GM12878 (cell line): Measurements from ENCODE around the gene MTMR6. TPM values are rescaled to one million over a fixed set of nuclear protein-coding genes. Genes with fewer than 3 reads are reported as not detected.

Experiments used
- ATAC-seq: fragments of 200-7000 bp; cut with Tn5 transposase; 3 replicates; pipeline ENCODE4 v1.9.1; 2020; ENCODE audit warnings: mild to moderate bottlenecking, moderate library complexity
- BruUV-seq: library from RNA; stranded (reverse); fragments of 400-500 nt; replicated peaks from 2 replicates; lab custom pipeline; 2021; lab: Mats Ljungman, UMichigan
- CTCF ChIA-PET: fragments of 300-600 bp; sonication (Branson Sonifier 250); formaldehyde crosslinking; extraction: SDS; loops from one replicate; lab custom pipeline; 2021; ENCODE audit warnings: inconsistent platforms; lab: Yijun Ruan, JAX
- POLR2A ChIA-PET: fragments of 350-600 bp; formaldehyde crosslinking; extraction: SDS; loops from one replicate; lab custom pipeline; 2021; ENCODE audit warnings: inconsistent platforms; lab: Charles Lee
- RAD21 ChIA-PET: fragments of 300-600 bp; sonication (Branson Sonifier 250); formaldehyde crosslinking; loops from one replicate; lab custom pipeline; 2023; ENCODE audit warnings: antibody characterized with exemption; ENCODE audit not compliant: unreplicated experiment; lab: Charles Lee
- SMC1A ChIA-PET: fragments of 300-600 bp; sonication (Branson Sonifier 250); formaldehyde crosslinking; loops from one replicate; lab custom pipeline; 2023; ENCODE audit not compliant: unreplicated experiment, uncharacterized antibody; lab: Charles Lee
- DNase-seq: peaks from one replicate; pipeline ENCODE4 v3.0.0-alpha.2; 2011; ENCODE audit warnings: low read depth, low spot score
- FAIRE-seq: peaks from 3 replicates; lab custom pipeline; 2011; peaks lifted over from hg19 to GRCh38; lab: Jason Lieb, UNC
- H2AFZ ChIP-seq: 2 replicates; pipeline ENCODE4 v1.6.0; 2011; ENCODE audit warnings: low read depth, low read length, control low read depth; ENCODE audit not compliant: control insufficient read depth
- H3K27ac ChIP-seq: 2 replicates; pipeline ENCODE4 v1.5.1; 2011; ENCODE audit warnings: control low read depth; ENCODE audit not compliant: control insufficient read depth, insufficient read depth
- H3K27me3 ChIP-seq, 2 experiments: replicated peaks in 1 of 2; 2 replicates each; pipeline versions ENCODE4 v1.6.0 to v1.6.1; 2011; ENCODE audit warnings: low read length in 1 of 2; ENCODE audit not compliant: control insufficient read depth in 2 of 2, insufficient read depth in 2 of 2
- H3K36me3 ChIP-seq, 2 experiments: 2 replicates each; pipeline ENCODE4 v1.5.1; 2011; ENCODE audit warnings: low read length in 1 of 2; ENCODE audit not compliant: control insufficient read depth in 2 of 2, insufficient read depth in 2 of 2
- H3K4me1 ChIP-seq: 2 replicates; pipeline ENCODE4 v1.6.1; 2011; ENCODE audit warnings: mild to moderate bottlenecking, low read length, moderate library complexity, mixed read lengths; ENCODE audit not compliant: control insufficient read depth, insufficient read depth
- H3K4me2 ChIP-seq: 2 replicates; pipeline ENCODE4 v1.6.0; 2011; ENCODE audit warnings: control low read depth; ENCODE audit not compliant: control insufficient read depth, insufficient read depth
- H3K4me3 ChIP-seq: fragments of 200-600 bp; sonication (generic); 2 replicates; pipeline ENCODE4 v1.5.1; 2016
- H3K79me2 ChIP-seq: 2 replicates; pipeline ENCODE4 v1.6.0; 2011; ENCODE audit warnings: low read length; ENCODE audit not compliant: control insufficient read depth, insufficient read depth
- H3K9ac ChIP-seq: 2 replicates; pipeline ENCODE4 v1.8.0; 2011; ENCODE audit warnings: low read length, control low read depth, mixed read lengths; ENCODE audit not compliant: control insufficient read depth, insufficient read depth
- H3K9me3 ChIP-seq: replicated peaks from 3 replicates; pipeline ENCODE4 v1.5.1; 2011; ENCODE audit warnings: mild to moderate bottlenecking, low read length; ENCODE audit not compliant: control insufficient read depth, insufficient read depth
- H4K20me1 ChIP-seq: 2 replicates; pipeline ENCODE4 v1.6.0; 2011; ENCODE audit not compliant: control insufficient read depth, insufficient read depth
- ATF7 ChIP-seq: fragments of 450-650 bp; IDR thresholded peaks from 2 replicates; pipeline ENCODE4 v1.6.1; 2016; ENCODE audit warnings: low read depth, mild to moderate bottlenecking
- BHLHE40 ChIP-seq, 2 experiments: fragments of 450-650 bp in 1 of 2; IDR thresholded peaks; 2 replicates each; pipeline ENCODE4 v1.6.1; 2011 to 2017; ENCODE audit warnings: low read depth in 2 of 2, borderline replicate concordance in 1 of 2, improper control_type of control experiment in 1 of 2, low read length in 1 of 2, mild to moderate bottlenecking in 1 of 2
- CREB1 ChIP-seq: IDR thresholded peaks from 2 replicates; pipeline ENCODE4 v1.6.1; 2012; ENCODE audit warnings: low read depth, mild to moderate bottlenecking, inconsistent platforms
- CREM ChIP-seq: IDR thresholded peaks from 2 replicates; pipeline ENCODE4 v1.6.1; 2014; ENCODE audit warnings: antibody characterized with exemption, low read depth
- CUX1 ChIP-seq: IDR thresholded peaks from 2 replicates; pipeline ENCODE4 v1.6.1; 2012; ENCODE audit warnings: improper control_type of control experiment, low read depth, low read length; ENCODE audit not compliant: insufficient replicate concordance
- EED ChIP-seq: sonication (generic); IDR thresholded peaks from 2 replicates; pipeline ENCODE4 v1.6.1; 2016; ENCODE audit warnings: antibody characterized with exemption, low read depth
- ETV6 ChIP-seq, 2 experiments: fragments of 450-650 bp in 1 of 2; IDR thresholded peaks in 1 of 2; conservative IDR thresholded peaks in 1 of 2; 2 replicates each; pipeline ENCODE4 v1.6.1; 2014; ENCODE audit warnings: antibody characterized with exemption in 1 of 2, borderline replicate concordance in 1 of 2, low read depth in 1 of 2, mild to moderate bottlenecking in 1 of 2, moderate library complexity in 1 of 2
- EZH2 ChIP-seq: IDR thresholded peaks from 2 replicates; pipeline ENCODE4 v1.6.1; 2012; ENCODE audit warnings: low read depth, mild to moderate bottlenecking, control low read depth, inconsistent platforms, low read length, borderline replicate concordance; ENCODE audit not compliant: control insufficient read depth
- FOXK2 ChIP-seq: fragments of 450-650 bp; IDR thresholded peaks from 2 replicates; pipeline ENCODE4 v1.6.1; 2017; ENCODE audit warnings: mild to moderate bottlenecking, moderate library complexity
- IKZF2 ChIP-seq, 2 experiments: fragments of 450-650 bp; IDR thresholded peaks; 2 replicates each; pipeline ENCODE4 v1.6.1; 2017; ENCODE audit warnings: mild to moderate bottlenecking in 2 of 2, moderate library complexity in 2 of 2
- IRF3 ChIP-seq: fragments of 450-650 bp; IDR thresholded peaks from 2 replicates; pipeline ENCODE4 v1.6.1; 2014; ENCODE audit warnings: mild to moderate bottlenecking
- NBN ChIP-seq: fragments of 450-650 bp; IDR thresholded peaks from 2 replicates; pipeline ENCODE4 v1.6.1; 2016
- NR2C1 ChIP-seq: fragments of 450-650 bp; IDR thresholded peaks from 2 replicates; pipeline ENCODE4 v1.6.1; 2017; ENCODE audit warnings: antibody characterized with exemption, mild to moderate bottlenecking, moderate library complexity
- PML ChIP-seq: IDR thresholded peaks from 2 replicates; pipeline ENCODE4 v1.6.1; 2012; ENCODE audit warnings: low read length, inconsistent platforms
- POU2F2 ChIP-seq: IDR thresholded peaks from 3 replicates; pipeline ENCODE4 v1.6.1; 2011; ENCODE audit warnings: low read depth, mild to moderate bottlenecking, low read length, borderline replicate concordance
- SPI1 ChIP-seq: IDR thresholded peaks from 2 replicates; pipeline ENCODE4 v1.6.1; 2011; ENCODE audit warnings: low read depth, mild to moderate bottlenecking, low read length, moderate library complexity, borderline replicate concordance; ENCODE audit not compliant: insufficient read depth
- ZNF24 ChIP-seq: fragments of 450-650 bp; IDR thresholded peaks from 2 replicates; pipeline ENCODE4 v1.6.1; 2017; ENCODE audit warnings: antibody characterized with exemption, mild to moderate bottlenecking
- WGBS: methylation state at CpG from one replicate; pipeline ENCODE4 v1.1.6; 2016; ENCODE audit warnings: low lambda C conversion rate; ENCODE audit not compliant: insufficient replicate concordance, insufficient coverage; ENCODE audit errors: missing lambda C conversion rate; 5-methylcytosine and 5-hydroxymethylcytosine counted together
- in situ Hi-C: fragments of 300-500 bp; cut with MboI; formaldehyde crosslinking; loops from 9 replicates; pipeline ENCODE4 v1.14.3; 2018; ENCODE audit warnings: mixed read lengths
- intact Hi-C: fragments of 100-400 bp; cut with micrococcal nuclease; formaldehyde crosslinking; loops from one replicate; pipeline ENCODE4 v1.14.2; 2022; ENCODE audit not compliant: unreplicated experiment
- polyA plus RNA-seq, 11 experiments: library from polyadenylated mRNA; depleted of rRNA in 4 of 11; unstranded in 6 of 11; stranded (reverse) in 5 of 11; fragments of >200 nt; fragmentation: Nextera tagmentation in 4 of 11; fragmentation: Illumina TruSeq in 1 of 11; extraction: Ambion mirVana in 4 of 11; extraction: Trizol in 1 of 11; gene quantifications; 1 replicate in 1 of 11; 2 replicates in 10 of 11; pipeline versions ENCODE4 v1.2.1 to v1.2.3, GENCODE V29; 2011 to 2016; ENCODE audit warnings: inconsistent platforms in 2 of 11, missing spikeins in 2 of 11, low read depth in 1 of 11
- total RNA-seq, 4 experiments: library from RNA; depleted of rRNA in 3 of 4; stranded (reverse); fragments of >200 nt in 3 of 4; fragmentation: Illumina TruSeq in 1 of 4; extraction: Trizol in 1 of 4; gene quantifications; 2 replicates each; pipeline versions ENCODE4 v1.2.1 to v1.2.3, GENCODE V29; 2013 to 2021

MTMR6 gene
- total and polyA plus RNA-seq, 10 of the 15 experiments (the other 5 are each of a cell fraction or from before 2014, with no cell fraction given): 9.8 to 24.2 (median 16.0) TPM

GRCh38 chr13:25286308-25286968, 850 bp downstream of the MTMR6 start:
- ATAC-seq (peak; percentile 60), DNase-seq (no peak), FAIRE-seq (peak; percentile 68)
- H3K4me3 ChIP-seq: peak overlapping the region; percentile 59
- RAD21 ChIA-PET: interaction anchor here (0.7 to 2.7 kb wide), 5 partner anchors 10 to 105 kb away, joined by 3 to 6 read pairs (median 3); no protein-coding TSS in a partner anchor
- H3K79me2 ChIP-seq: peaks cover 15% of the 10 kb centered on the region
- H3K4me1 ChIP-seq: peaks cover 9% of the 10 kb centered on the region
- TF ChIP-seq IRF3 (no peak), CREM (0 out of 2 replicates have a peak, but pooled peaks have one; percentile 35), CUX1 (no peak), SPI1 (peak; percentile 47), FOXK2 (no peak), ETV6 (conservative IDR thresholded peaks at IDR 0.05 in 1 of 2, IDR thresholded peaks at IDR 0.05 in 1 of 2; ENCODE audit: borderline replicate concordance in 1 of 2, low read depth in 1 of 2) (peak in 1 of 2 experiments; percentile 59; a peak in 1 of 4 replicates), PML (peak; percentile 21; the same call in 1 of the 2 replicates), ATF7 (0 out of 2 replicates have a peak, but pooled peaks have one; percentile 12), BHLHE40 (IDR thresholded peaks at IDR 0.05; ENCODE audit: borderline replicate concordance in 1 of 2, low read depth in 2 of 2, low read length in 1 of 2) (0 out of 4 replicates have a peak, but pooled peaks of 1 of the 2 experiments have one; percentile 25), EZH2 (no peak), EED (peak; percentile 69), CREB1 (peak; percentile 64; the same call in 1 of the 2 replicates), ZNF24 (0 out of 2 replicates have a peak, but pooled peaks have one; percentile 16), NR2C1 (no peak), IKZF2 (IDR thresholded peaks at IDR 0.05) (peak; percentile 22 to 34; a peak in 2 of 4 replicates), NBN (no peak), POU2F2 (0 out of 3 replicates have a peak, but pooled peaks have one; percentile 31)
- peak overlapping the region; percentile 95 for H3K27ac ChIP-seq
- POLR2A ChIA-PET: interaction anchor here (1.4 kb wide), 1 partner anchor 11 kb away, joined by 4 read pairs; no protein-coding TSS in a partner anchor
- intact Hi-C loops: loop anchor here (2.0 to 10.0 kb wide), 3 partner anchors 14 to 362 kb away; partner anchors contain the start of gene NUP58
- peak overlapping the region; percentile 85 for H2AFZ ChIP-seq
- SMC1A ChIA-PET: interaction anchor here (1.0 to 4.0 kb wide), 3 partner anchors 11 to 17 kb away, joined by 3 to 20 read pairs (median 4); no protein-coding TSS in a partner anchor
- peak overlapping the region; percentile 76 for H3K4me2 ChIP-seq
- H3K27me3 ChIP-seq: no peaks in the 10 kb centered on the region
- H3K9me3 ChIP-seq: no peaks in the 10 kb centered on the region
- peak overlapping the region; percentile 94 for H3K9ac ChIP-seq
- no peaks in the 10 kb centered on the region for H3K36me3 ChIP-seq
- BruUV-seq: TSS peak; percentile 66
- H4K20me1 ChIP-seq: no peaks in the 10 kb centered on the region
- under 1% methylated on average over 25 of the region's 25 CpGs for WGBS
- CTCF ChIA-PET: interaction anchor here (0.6 to 2.5 kb wide), 4 partner anchors 11 to 196 kb away, joined by 3 to 14 read pairs (median 12); partner anchors contain the start of gene NUP58
- in situ Hi-C loops: no loop called here
